ENCODE data around the gene PRDX3. TPM values are rescaled to one million over a fixed set of nuclear protein-coding genes. Genes with fewer than 3 reads are reported as not detected.
A peak's percentile ranks its signal among the peaks of the same experiment; 100 is the strongest.
"Not testable (repeated sequence)": the region's sequence is repeated elsewhere in the genome, so short reads cannot be mapped to it uniquely, and the experiment has no call there.

Gene PRDX3
- total and polyA plus RNA-seq, 9 donors = 120 to 155 (median 135) TPM

GRCh38 chr10:119166564-119166963, 12.0 kb downstream of the PRDX3 start:
- DNase-seq = no peak
- Histone ChIP-seq H3K4me1 (ENCODE audit: control insufficient read depth, insufficient read depth, low read length) (peaks cover 19% of the 10 kb centered on the region), H3K9me3 (replicated peaks; ENCODE audit: control insufficient read depth, low read depth, low read length) (no peaks in the 10 kb centered on the region), H3K27ac (ENCODE audit: low read length) (no peak overlapping the region), H3K36me3 (ENCODE audit: control insufficient read depth, insufficient read depth, low read length) (peaks cover 39% of the 10 kb centered on the region), H3K27me3 (ENCODE audit: control insufficient read depth, insufficient read depth, low read length) (no peaks in the 10 kb centered on the region), H3K4me3 (ENCODE audit: low read length) (no peak overlapping the region)
- 56% methylated on average over 8 of the region's 8 CpGs for WGBS (ENCODE audit: insufficient coverage)

GRCh38 chr10:119166118-119166500, 12.5 kb downstream of the PRDX3 start:
- no peaks in the 10 kb centered on the region for H3K27me3 ChIP-seq (ENCODE audit: control insufficient read depth, insufficient read depth, low read length)
- H3K36me3 ChIP-seq (ENCODE audit: control insufficient read depth, insufficient read depth, low read length) = peaks cover 35% of the 10 kb centered on the region
- peak overlapping the region; percentile 84 for H3K4me3 ChIP-seq (ENCODE audit: low read length)
- H3K27ac ChIP-seq (ENCODE audit: low read length) = peak overlapping the region; percentile 89
- WGBS (ENCODE audit: insufficient coverage) = 55% methylated on average over 6 of the region's 7 CpGs
- DNase-seq = no peak
- no peaks in the 10 kb centered on the region for H3K9me3 ChIP-seq (replicated peaks; ENCODE audit: control insufficient read depth, low read depth, low read length)
- H3K4me1 ChIP-seq (ENCODE audit: control insufficient read depth, insufficient read depth, low read length) = peaks cover 19% of the 10 kb centered on the region

DNA sequence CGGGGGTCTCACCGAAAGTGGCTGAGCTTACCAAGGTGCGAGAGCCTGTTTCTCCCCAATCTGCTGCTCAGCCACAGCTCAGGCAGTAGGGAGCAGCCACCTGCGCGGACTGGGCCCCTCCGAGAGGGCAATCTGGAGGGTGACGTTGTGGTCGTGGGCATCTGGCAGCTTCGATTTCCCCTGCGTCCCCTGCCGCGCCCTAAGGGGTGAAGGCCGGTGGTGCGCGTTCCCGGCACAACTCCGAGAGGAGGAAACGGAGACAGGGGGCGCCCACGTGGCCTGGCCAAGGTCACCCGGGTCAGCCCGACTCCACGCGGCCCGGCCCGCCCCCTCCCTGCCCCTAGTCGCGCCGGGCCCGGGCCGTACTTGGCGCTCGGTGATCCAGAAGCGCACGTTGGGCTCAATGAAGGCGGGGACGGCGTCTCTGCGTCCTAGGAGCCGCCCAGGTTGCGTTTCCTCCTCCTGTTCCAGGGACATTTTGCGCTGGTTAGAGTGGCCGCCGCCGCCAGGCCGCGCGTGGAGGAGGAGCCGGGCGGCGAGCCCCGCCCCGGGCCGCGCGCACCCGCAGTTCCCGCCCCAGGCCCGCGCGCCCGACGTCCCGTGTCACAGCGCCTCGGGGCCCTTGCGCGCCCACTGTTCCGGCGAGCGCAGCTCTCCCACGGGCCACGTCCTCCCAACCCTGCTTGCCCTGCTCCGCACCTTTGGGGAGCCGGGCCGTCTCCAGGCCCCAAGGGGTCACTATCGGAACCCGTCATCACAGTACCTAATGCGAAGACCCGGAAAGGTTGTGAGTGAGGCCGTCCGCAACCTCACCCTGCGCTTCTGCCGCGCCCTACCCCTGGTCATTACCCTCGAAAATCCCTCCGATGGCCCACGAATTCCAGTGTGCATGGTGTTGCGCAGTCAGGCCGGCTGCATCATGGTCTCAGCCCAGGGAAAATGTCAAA, 13.2 kb downstream of the PRDX3 start, which contains the start of gene SFXN4:
Gene SFXN4, minus strand, starts transcription at position 544 of the 947 bp plus-strand sequence. Its CDS starts 67 bp downstream, at position 477.
- WGBS (ENCODE audit: insufficient coverage) = under 1% methylated on average over 89 of the region's 90 CpGs
- Histone ChIP-seq H3K36me3 (ENCODE audit: control insufficient read depth, insufficient read depth, low read length) (peaks cover 33% of the 10 kb centered on the region), H3K27ac (ENCODE audit: low read length) (peak within 1 kb of the TSS; percentile 89)

GRCh38 chr10:119162452-119163092, 16.0 kb downstream of the PRDX3 start:
- no peak for DNase-seq
- H3K9me3 ChIP-seq (replicated peaks; ENCODE audit: control insufficient read depth, low read depth, low read length) = no peaks in the 10 kb centered on the region
- H3K4me1 ChIP-seq (ENCODE audit: control insufficient read depth, insufficient read depth, low read length) = peaks cover 19% of the 10 kb centered on the region
- no peaks in the 10 kb centered on the region for H3K27me3 ChIP-seq (ENCODE audit: control insufficient read depth, insufficient read depth, low read length)
- H3K27ac ChIP-seq (ENCODE audit: low read length) = no peak overlapping the region
- peaks cover 39% of the 10 kb centered on the region for H3K36me3 ChIP-seq (ENCODE audit: control insufficient read depth, insufficient read depth, low read length)
- H3K4me3 ChIP-seq (ENCODE audit: low read length) = no peak overlapping the region
- WGBS (ENCODE audit: insufficient coverage) = 81% methylated on average over 2 of the region's 5 CpGs

More for the DNA sequence above, 13.2 kb downstream of the PRDX3 start, which contains the start of gene SFXN4:
- DNase-seq = peak; percentile 88
- no peaks in the 10 kb centered on the region for H3K27me3 ChIP-seq (ENCODE audit: control insufficient read depth, insufficient read depth, low read length)
- peaks cover 19% of the 10 kb centered on the region for H3K4me1 ChIP-seq (ENCODE audit: control insufficient read depth, insufficient read depth, low read length)
- no peaks in the 10 kb centered on the region for H3K9me3 ChIP-seq (replicated peaks; ENCODE audit: control insufficient read depth, low read depth, low read length)
- H3K4me3 ChIP-seq (ENCODE audit: low read length) = peak within 1 kb of the TSS; percentile 84

DNA sequence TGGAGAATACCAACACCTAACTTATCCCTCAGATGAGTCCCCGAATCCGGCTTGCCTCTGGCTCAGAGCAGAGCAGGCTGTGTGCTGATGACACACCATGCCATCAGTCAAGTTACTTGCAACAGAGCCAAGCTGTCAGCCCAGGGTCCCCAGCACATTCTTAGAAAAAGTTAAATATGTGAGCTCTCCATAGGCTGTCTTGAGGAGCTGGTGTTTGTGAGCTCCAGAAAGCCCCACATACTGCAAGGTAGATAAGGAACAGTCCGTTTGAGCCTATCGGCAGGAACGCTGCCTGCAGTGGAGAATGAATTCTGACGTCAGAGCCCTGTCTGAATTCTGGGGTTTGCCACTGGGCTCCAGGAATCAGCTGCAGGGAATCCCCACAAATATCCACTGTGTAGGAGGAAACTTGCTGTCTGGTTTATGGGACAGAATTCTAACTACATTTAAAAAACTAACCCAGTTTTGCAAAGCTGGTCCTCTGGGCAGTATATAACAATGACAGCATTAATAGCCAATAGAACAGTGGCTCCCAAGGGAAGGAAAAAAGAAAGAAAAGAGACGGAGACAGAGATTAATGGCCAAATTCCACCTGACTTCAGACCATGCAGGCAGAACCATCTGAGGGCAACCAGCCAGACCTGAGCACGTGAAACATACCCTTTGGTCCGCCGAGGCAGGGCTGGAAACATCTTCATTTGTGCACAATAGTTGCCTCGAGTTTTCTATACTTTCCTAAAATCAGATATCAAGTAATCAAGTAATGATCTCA, 16.7 kb downstream of the PRDX3 start:
- Histone ChIP-seq H3K36me3 (ENCODE audit: control insufficient read depth, insufficient read depth, low read length) (peaks cover 39% of the 10 kb centered on the region), H3K27me3 (ENCODE audit: control insufficient read depth, insufficient read depth, low read length) (no peaks in the 10 kb centered on the region), H3K4me1 (ENCODE audit: control insufficient read depth, insufficient read depth, low read length) (peaks cover 19% of the 10 kb centered on the region), H3K9me3 (replicated peaks; ENCODE audit: control insufficient read depth, low read depth, low read length) (no peaks in the 10 kb centered on the region), H3K27ac (ENCODE audit: low read length) (no peak overlapping the region), H3K4me3 (ENCODE audit: low read length) (no peak overlapping the region)
- WGBS (ENCODE audit: insufficient coverage) = 66% methylated on average over 8 of the region's 11 CpGs
- no peak for DNase-seq

DNA sequence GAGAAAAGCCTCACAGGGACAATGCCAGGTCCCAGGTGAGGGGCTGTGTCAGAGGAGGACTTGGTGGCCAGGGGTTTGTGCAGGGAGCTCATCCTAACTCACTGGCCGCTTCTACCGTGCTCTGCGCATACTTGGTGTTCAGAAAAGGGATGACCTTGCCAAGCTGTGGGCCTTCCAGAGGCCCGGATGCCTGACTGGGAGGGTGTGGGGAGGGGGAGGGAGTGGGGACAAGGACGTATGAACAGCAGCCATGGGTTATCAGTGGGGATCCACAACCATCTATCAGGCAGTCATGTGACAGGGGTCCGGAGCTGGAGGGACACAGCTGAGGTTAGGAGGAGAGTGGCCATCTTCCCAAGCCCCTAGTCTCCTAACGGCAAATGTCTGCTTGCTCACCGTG, 19.3 kb downstream of the PRDX3 start:
- no peak for DNase-seq
- Histone ChIP-seq H3K9me3 (replicated peaks; ENCODE audit: control insufficient read depth, low read depth, low read length) (no peaks in the 10 kb centered on the region), H3K27ac (ENCODE audit: low read length) (no peak overlapping the region), H3K36me3 (ENCODE audit: control insufficient read depth, insufficient read depth, low read length) (peaks cover 62% of the 10 kb centered on the region), H3K4me3 (ENCODE audit: low read length) (no peak overlapping the region), H3K27me3 (ENCODE audit: control insufficient read depth, insufficient read depth, low read length) (no peaks in the 10 kb centered on the region), H3K4me1 (ENCODE audit: control insufficient read depth, insufficient read depth, low read length) (peaks cover 2% of the 10 kb centered on the region)
- WGBS (ENCODE audit: insufficient coverage) = 82% methylated on average over 6 of the region's 8 CpGs

- WGBS (ENCODE audit: insufficient coverage) = 90% methylated on average over 10 of the region's 12 CpGs
- H3K27ac ChIP-seq (ENCODE audit: low read length) = no peak overlapping the region
- H3K4me3 ChIP-seq (ENCODE audit: low read length) = no peak overlapping the region
- H3K27me3 ChIP-seq (ENCODE audit: control insufficient read depth, insufficient read depth, low read length) = no peaks in the 10 kb centered on the region
- no peaks in the 10 kb centered on the region for H3K9me3 ChIP-seq (replicated peaks; ENCODE audit: control insufficient read depth, low read depth, low read length)
- DNase-seq = no peak
- H3K4me1 ChIP-seq (ENCODE audit: control insufficient read depth, insufficient read depth, low read length) = no peaks in the 10 kb centered on the region
- H3K36me3 ChIP-seq (ENCODE audit: control insufficient read depth, insufficient read depth, low read length) = peaks cover 66% of the 10 kb centered on the region
Measured at GRCh38 chr10:119153661-119154060, 25.0 kb downstream of the PRDX3 start.

DNA sequence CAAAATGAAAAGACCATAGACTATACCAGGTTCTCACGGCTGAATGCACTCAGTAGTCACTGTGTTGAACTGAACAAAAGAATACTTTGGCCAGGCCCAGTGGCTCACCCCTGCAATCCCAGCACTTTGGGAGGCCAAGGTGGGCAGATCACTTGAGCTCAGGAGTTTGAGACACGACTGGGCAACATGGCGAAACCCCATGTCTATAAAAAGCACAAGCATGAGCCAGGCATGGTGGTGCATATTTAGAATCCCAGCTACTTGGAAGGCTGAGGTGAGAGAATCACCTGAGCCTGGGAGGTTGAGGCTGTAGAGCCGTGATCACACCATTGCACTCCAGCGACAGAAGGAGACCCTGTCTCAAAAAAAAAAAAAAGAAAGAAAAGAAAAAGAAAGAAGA, 25.6 kb downstream of the PRDX3 start:
- Histone ChIP-seq H3K4me3 (ENCODE audit: low read length) (no peak overlapping the region), H3K9me3 (replicated peaks; ENCODE audit: control insufficient read depth, low read depth, low read length) (no peaks in the 10 kb centered on the region), H3K27ac (ENCODE audit: low read length) (no peak overlapping the region), H3K4me1 (ENCODE audit: control insufficient read depth, insufficient read depth, low read length) (no peaks in the 10 kb centered on the region), H3K27me3 (ENCODE audit: control insufficient read depth, insufficient read depth, low read length) (no peaks in the 10 kb centered on the region), H3K36me3 (ENCODE audit: control insufficient read depth, insufficient read depth, low read length) (peaks cover 67% of the 10 kb centered on the region)
- DNase-seq = no peak
- WGBS (ENCODE audit: insufficient coverage) = 100% methylated on average over 2 of the region's 5 CpGs

DNA sequence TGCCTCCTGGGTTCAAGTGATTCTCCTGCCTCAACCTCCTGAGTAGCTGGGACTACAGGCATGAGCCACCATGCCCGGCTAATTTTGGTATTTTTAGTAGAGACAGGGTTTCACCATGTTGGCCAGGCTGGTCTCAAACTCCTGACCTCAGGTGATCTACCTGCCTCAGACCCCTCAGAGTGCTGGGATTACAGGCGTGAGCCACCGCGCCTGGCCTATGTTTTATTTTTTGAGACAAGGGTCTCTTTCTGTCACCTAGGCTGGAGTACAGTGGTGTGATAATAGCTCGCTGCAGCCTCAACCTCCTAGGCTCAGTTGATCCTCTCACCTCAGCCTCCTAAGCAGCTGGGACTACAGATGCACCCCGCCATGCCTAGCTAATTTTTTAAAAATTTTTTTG, 27.0 kb downstream of the PRDX3 start:
- not testable (repeated sequence) for DNase-seq
- WGBS (ENCODE audit: insufficient coverage) = no CpG with 5 or more reads among the region's 6 CpGs

GRCh38 chr10:119149729-119150128, 28.9 kb downstream of the PRDX3 start:
- WGBS (ENCODE audit: insufficient coverage) = 79% methylated on average over 10 of the region's 13 CpGs

More for the DNA sequence above, 27.0 kb downstream of the PRDX3 start:
- H3K9me3 ChIP-seq (replicated peaks; ENCODE audit: control insufficient read depth, low read depth, low read length); H3K27me3 ChIP-seq (ENCODE audit: control insufficient read depth, insufficient read depth, low read length); H3K4me3 ChIP-seq (ENCODE audit: low read length); H3K27ac ChIP-seq (ENCODE audit: low read length); H3K4me1 ChIP-seq (ENCODE audit: control insufficient read depth, insufficient read depth, low read length): not testable (repeated sequence)
- H3K36me3 ChIP-seq (ENCODE audit: control insufficient read depth, insufficient read depth, low read length) = peaks cover 74% of the 10 kb centered on the region

More at GRCh38 chr10:119149729-119150128, 28.9 kb downstream of the PRDX3 start:
- Histone ChIP-seq H3K27ac (ENCODE audit: low read length) (no peak overlapping the region), H3K4me3 (ENCODE audit: low read length) (no peak overlapping the region), H3K27me3 (ENCODE audit: control insufficient read depth, insufficient read depth, low read length) (no peaks in the 10 kb centered on the region), H3K36me3 (ENCODE audit: control insufficient read depth, insufficient read depth, low read length) (peaks cover 60% of the 10 kb centered on the region), H3K9me3 (replicated peaks; ENCODE audit: control insufficient read depth, low read depth, low read length) (no peaks in the 10 kb centered on the region), H3K4me1 (ENCODE audit: control insufficient read depth, insufficient read depth, low read length) (no peaks in the 10 kb centered on the region)
- no peak for DNase-seq

All from muscle of leg (tissue), 11 donors.